NCI-H1930 (cell line): ENCODE results near the gene IGFBP2.

ENCODE experiments used
- DNase-seq, 2 experiments: peaks; one replicate each; lab custom pipeline; 2025; lab: John Stamatoyannopoulos, UW

IGFBP2 gene

GRCh38 chr2:216681683-216682082 is 48.5 kb downstream of the IGFBP2 start:
- no peak for DNase-seq

GRCh38 chr2:216683846-216684245 is 50.6 kb downstream of the IGFBP2 start:
- DNase-seq = no peak

DNA sequence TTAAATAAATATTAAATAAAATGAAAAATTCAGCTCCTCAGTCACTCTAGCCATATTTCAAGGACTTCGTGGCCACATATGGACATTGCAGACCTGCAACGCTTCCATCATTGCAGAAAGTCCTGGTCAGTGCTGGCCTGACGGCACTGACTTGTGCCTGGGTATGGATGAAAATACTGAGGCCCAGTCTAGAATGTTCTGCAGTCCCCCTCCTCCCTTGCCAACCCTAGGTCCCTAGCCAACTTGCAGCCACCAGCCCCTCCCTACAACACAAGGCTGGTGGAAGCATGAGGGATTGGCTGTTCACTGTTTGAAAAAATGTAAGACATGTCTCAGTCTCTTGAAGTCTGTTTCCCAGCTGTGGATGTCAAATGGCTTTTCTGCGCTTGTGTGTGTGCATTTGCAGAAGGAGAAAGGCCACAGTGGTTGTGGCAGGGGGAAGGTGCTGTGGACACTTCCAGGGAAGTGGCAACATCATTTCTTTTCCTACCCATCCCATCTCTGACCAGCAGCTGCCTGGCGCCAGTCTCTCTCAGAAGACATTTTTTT is 52.2 kb downstream of the IGFBP2 start:
- DNase-seq = no peak

GRCh38 chr2:216687111-216687510 is 53.9 kb downstream of the IGFBP2 start:
- DNase-seq = no peak

GRCh38 chr2:216687646-216688045 is 54.4 kb downstream of the IGFBP2 start:
- DNase-seq = no peak

DNA sequence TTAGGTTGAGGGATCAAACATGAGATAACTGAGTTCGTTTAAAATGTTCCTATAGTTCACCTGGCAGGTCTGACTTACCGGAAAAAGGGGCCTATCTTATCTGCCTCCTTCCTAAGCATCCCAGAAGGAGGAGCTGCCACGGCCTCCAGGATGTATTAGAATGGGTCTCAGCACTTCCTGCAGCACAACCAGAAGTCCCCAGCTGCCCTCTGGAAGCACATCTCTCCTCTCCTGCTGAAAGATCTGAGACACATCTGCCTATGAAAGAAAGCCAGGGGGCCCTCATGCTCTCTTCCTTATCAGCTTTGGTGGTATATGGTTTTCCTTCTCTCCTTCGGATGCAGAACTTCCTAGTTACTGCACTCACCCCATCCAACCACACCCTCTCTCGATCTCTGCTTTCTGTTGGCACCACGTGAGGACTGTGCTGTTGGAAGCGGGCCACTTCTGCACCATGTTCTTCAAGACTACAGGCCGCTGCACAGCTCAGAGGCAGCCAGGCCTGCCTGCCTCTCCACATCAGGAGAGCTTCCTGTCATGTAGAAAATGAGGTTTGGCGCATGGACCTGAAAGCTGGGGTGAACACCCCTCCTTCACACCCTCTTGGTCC is 55.6 kb downstream of the IGFBP2 start:
- no peak for DNase-seq

DNA sequence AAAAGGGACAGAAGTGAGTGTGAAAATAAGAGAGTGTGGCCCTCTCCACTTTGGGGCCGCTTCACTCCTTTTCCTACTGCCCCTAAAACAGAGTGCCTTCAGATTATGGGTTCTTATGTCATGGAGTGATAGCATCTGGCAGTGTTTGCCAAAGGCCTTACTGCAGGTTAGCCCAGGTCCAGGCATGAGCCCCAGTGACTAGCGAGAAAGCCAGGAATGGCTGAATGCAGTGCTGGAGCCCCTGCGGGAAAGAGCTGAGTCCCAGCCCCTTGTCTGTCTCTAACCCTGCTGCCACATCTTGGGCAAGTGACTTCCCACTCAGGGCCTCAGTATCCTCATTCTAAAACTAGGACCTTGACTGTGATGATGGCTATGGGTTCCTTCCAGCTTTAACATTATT is 56.2 kb downstream of the IGFBP2 start:
- no peak for DNase-seq

DNA sequence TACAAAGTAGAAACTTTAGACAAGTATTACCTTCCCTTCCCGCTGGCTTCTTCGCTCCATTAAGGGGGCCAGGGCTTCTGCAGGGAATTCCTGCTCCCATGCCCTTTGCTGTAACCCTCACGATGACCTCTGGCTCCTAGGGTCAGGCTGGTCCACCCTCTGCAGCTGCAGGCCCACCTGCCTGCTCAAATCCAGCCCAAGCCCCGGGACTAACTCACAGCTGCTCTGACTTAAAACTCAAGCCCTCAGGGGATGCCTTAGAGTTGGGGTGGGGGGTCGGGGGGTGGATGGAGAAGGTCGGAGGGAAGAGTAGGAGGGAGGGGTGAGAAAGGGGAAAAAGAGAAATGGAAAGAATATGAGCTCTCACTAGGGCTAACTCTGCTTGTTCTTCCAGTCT is 57.2 kb downstream of the IGFBP2 start:
- no peak for DNase-seq

- DNase-seq = peak in 1 of 2 experiments; percentile 16
Measured at GRCh38 chr2:216690853-216691741, 57.9 kb downstream of the IGFBP2 start.

DNA sequence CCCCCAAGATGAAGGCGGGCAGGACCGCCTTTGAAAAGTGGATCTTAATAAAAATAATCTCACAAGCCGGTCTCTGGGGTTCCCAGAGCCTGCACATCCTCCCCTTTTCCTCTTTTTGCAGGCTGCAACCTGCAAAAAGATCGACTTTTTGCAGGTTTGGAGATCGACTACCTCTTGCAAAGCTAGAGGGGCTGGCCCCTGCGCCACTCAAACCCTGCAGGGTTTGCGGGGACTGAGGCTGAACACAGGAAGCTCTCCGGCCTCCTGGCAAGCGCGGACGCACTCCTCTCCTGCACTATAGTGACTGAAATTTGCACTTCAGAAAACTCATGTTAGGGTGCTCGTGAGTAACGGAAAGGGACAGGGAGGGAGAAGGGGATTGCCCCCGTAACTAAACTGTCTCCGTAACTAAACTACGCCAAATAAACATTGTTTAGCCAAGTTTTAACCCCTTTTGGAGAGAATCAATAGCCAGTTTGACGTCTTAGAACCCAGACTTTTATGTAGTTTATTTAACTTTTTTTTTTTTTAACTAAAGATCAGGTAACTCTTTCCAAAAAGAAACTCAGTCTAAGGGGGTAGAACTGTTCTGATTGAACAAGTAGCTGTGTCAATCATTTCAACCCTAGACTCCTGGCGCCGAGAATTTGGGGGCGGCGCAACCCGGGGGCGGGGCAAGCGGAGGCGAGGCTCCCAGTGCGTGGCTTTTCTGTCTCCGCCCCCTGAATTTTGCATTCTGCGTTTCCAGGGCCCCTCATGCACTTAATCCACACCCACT is 59.6 kb downstream of the IGFBP2 start:
- peak in 1 of 2 experiments; percentile 21 for DNase-seq

- no peak for DNase-seq
Measured at GRCh38 chr2:216693414-216694080, 60.3 kb downstream of the IGFBP2 start.

GRCh38 chr2:216694082-216694825 is 61.0 kb downstream of the IGFBP2 start:
- DNase-seq = peak in 1 of 2 experiments; percentile 13

DNA sequence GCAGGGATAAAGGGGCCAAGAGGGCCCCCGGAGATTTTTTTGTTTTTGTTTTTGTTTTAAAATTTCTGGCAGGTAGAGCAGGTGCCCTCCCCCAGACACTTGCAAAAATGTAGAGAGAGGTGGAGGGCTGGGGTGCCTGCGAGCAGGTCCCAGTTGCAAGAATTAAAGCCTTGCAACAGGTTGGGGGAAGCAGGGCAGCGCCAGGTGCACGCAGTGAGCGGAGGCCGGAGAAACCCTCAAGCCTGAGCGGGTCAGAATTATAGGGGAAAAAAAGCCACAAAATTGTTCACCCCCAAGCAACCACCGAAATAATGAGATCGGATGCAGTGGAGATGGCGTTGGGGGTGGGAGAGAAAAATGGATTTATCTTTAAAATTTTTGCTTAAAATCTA is 61.6 kb downstream of the IGFBP2 start:
- no peak for DNase-seq

DNA sequence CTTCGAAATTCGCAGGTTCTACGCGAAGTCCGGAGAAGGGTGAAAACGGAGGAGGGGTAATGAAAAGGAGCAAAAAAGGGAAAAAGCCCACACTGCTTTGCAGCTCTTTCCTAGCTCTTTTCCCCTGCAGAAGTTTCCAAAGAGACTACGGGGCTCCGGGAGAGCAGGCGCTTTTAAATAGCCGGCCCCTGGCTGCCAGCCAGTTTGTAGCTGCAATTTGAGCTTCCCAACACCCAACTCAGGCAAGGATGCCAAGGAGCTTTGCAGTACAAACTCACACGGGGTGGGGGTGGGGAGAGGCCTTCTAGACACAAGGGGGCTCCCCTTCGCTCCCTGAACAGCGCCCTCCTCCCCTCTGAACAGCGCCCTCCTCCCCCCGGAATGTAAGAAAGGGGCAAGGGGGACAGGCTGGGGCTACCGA is 62.2 kb downstream of the IGFBP2 start, which contains the start of gene IGFBP5:
Gene IGFBP5 (minus strand): TSS at position 149 of the 421 bp plus-strand sequence. CDS start 774 bp downstream, outside the sequence.
- no peak for DNase-seq

DNA sequence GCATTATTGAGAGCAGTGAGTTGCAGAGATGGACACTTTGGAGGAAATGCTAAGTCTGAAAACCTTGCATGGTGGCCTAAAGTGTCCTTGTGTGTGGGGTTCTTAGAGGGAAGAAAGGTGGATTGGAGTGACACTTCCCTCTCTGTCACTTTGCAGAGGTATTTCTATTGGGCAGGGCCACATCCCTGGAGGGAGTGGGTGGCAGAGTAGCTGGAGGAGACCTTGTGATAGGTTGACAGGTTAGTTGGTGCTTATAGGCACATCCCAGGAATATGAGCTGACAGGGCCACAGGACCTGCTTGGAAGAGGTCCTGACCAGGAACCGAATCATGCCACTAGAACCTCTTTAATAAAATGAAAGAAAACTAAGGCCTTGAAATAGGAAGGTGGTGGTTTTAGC is 63.1 kb downstream of the IGFBP2 start:
- no peak for DNase-seq

GRCh38 chr2:216696751-216697560 is 63.7 kb downstream of the IGFBP2 start:
- peak in 1 of 2 experiments; percentile 15 for DNase-seq

DNA sequence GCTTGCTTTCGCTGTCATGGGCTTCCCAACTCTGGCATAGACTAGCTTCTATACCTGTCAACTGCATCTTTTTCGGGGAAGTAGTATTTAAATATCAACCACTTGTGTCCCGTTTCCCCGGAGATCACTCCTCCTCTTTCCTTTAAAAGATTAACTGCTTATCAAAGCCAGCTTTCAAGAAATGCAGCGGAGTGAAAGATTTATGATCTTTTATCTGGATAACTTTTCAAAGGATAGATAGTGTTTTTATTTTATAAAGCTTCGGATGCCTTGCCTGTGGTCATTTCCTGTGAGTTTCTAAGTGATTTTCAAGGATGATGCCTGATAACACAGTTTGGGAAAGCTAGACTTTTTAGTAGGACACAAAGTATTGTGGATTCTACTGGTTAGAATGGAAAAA is 65.1 kb downstream of the IGFBP2 start:
- DNase-seq = no peak

DNA sequence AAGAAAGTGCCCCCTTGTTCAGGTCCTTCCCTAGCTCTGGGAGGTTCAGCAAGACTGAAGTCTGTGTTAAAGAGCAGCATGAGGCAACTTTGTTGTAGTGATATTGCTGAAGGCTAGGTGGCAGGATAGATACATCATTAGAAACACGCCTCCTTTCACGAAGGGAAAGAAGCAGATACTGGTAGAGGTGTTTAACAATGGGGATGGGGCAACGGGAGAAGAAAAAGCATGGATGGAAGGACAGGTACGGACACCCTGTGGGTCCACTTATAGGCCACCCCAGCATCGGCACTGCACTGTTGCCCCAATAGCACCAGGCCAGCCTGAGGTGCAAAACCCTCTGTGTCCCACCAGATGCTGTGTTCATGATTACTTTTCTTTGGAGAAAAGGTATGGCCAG is 65.7 kb downstream of the IGFBP2 start:
- DNase-seq = peak; percentile 39 to 61

GRCh38 chr2:216700088-216700567 is 66.9 kb downstream of the IGFBP2 start:
- DNase-seq = no peak

- DNase-seq = no peak
Measured at GRCh38 chr2:216700781-216701180, 67.6 kb downstream of the IGFBP2 start.
